DMS153 treated with DMSO at 0.1 percent for 48 hours (cell line): Measurements from ENCODE around the gene WNT7A.

Experiments used
- DNase-seq: peaks from one replicate; lab custom pipeline; 2025; ENCODE audit not compliant: unreplicated experiment; lab: John Stamatoyannopoulos, UW

The WNT7A gene

GRCh38 chr3:13849018-13849417 is 30.9 kb downstream of the WNT7A start:
- no peak for DNase-seq

- DNase-seq: no peak
These were observed 32.9 kb downstream of the WNT7A start for GRCh38 chr3:13846716-13847570.

- no peak for DNase-seq
These were observed 33.6 kb downstream of the WNT7A start for GRCh38 chr3:13846238-13846637.

- DNase-seq: no peak
These were observed 34.1 kb downstream of the WNT7A start for GRCh38 chr3:13845806-13846205.

GRCh38 chr3:13844911-13845310 is 35.0 kb downstream of the WNT7A start:
- DNase-seq: no peak

- no peak for DNase-seq
These were observed 35.6 kb downstream of the WNT7A start for GRCh38 chr3:13844286-13844685.

- no peak for DNase-seq
These were observed 36.5 kb downstream of the WNT7A start for GRCh38 chr3:13843351-13843750.

GRCh38 chr3:13842226-13842625 is 37.6 kb downstream of the WNT7A start:
- DNase-seq: no peak

- DNase-seq: no peak
These were observed 38.0 kb downstream of the WNT7A start for GRCh38 chr3:13841826-13842225.

- no peak for DNase-seq
These were observed 38.7 kb downstream of the WNT7A start for GRCh38 chr3:13841141-13841540.

GRCh38 chr3:13840456-13840855 is 39.4 kb downstream of the WNT7A start:
- no peak for DNase-seq

- DNase-seq: no peak
These were observed 40.0 kb downstream of the WNT7A start for GRCh38 chr3:13839726-13840340.

GRCh38 chr3:13839253-13839652 is 40.6 kb downstream of the WNT7A start:
- no peak for DNase-seq

GRCh38 chr3:13838421-13838820 is 41.5 kb downstream of the WNT7A start:
- no peak for DNase-seq

- no peak for DNase-seq
These were observed 42.1 kb downstream of the WNT7A start for GRCh38 chr3:13837751-13838150.

GRCh38 chr3:13836658-13837587 is 42.9 kb downstream of the WNT7A start:
- no peak for DNase-seq

- DNase-seq: no peak
These were observed 44.6 kb downstream of the WNT7A start for GRCh38 chr3:13835246-13835645.

- no peak for DNase-seq
These were observed 45.4 kb downstream of the WNT7A start for GRCh38 chr3:13834258-13835035.

- no peak for DNase-seq
These were observed 46.2 kb downstream of the WNT7A start for GRCh38 chr3:13833506-13834257.

- DNase-seq: no peak
These were observed 47.7 kb downstream of the WNT7A start for GRCh38 chr3:13832130-13832529.
